ENCODE data around the gene LINGO4.

Gene LINGO4

GRCh38 chr1:151777317-151777716, 27.9 kb downstream of the LINGO4 start:
- Histone ChIP-seq H3K36me3 (ENCODE audit: insufficient read depth, low read length) (peaks cover 80% of the 10 kb centered on the region), H3K27me3 (ENCODE audit: insufficient read depth, low read length, poor library complexity) (no peaks in the 10 kb centered on the region), H4K20me1 (ENCODE audit: insufficient read depth, low read length) (no peaks in the 10 kb centered on the region), H3K4me3 (ENCODE audit: low read depth in 1 of 2, low read length in 2 of 2) (no peak overlapping the region), H3K4me2 (ENCODE audit: insufficient read depth, low read length) (no peak overlapping the region), H3K9ac (ENCODE audit: low read depth, low read length) (no peak overlapping the region), H3K27ac (ENCODE audit: low read length) (no peak overlapping the region), H2AFZ (ENCODE audit: low read depth, low read length) (no peak overlapping the region), H3K9me3 (ENCODE audit: insufficient read depth, low read length, severe bottlenecking) (no peaks in the 10 kb centered on the region), H3K79me2 (ENCODE audit: insufficient read depth, low read length) (no peaks in the 10 kb centered on the region), H3K4me1 (ENCODE audit: insufficient read depth, low read length) (no peaks in the 10 kb centered on the region)
- TF ChIP-seq EZH2 (IDR thresholded peaks at IDR 0.05; ENCODE audit: borderline replicate concordance, low read depth, low read length, severe bottlenecking) (no peak), CTCF (IDR thresholded peaks at IDR 0.05; ENCODE audit: borderline replicate concordance, extremely low read depth, low read length, poor library complexity, severe bottlenecking) (no peak)
- no peak for DNase-seq
- ATAC-seq (ENCODE audit: insufficient read depth, low read depth): no peak

GRCh38 chr1:151776665-151777062, 28.6 kb downstream of the LINGO4 start:
- ATAC-seq (ENCODE audit: insufficient read depth, low read depth): no peak
- TF ChIP-seq EZH2 (IDR thresholded peaks at IDR 0.05; ENCODE audit: borderline replicate concordance, low read depth, low read length, severe bottlenecking): no peak
- no peak for TF ChIP-seq CTCF (IDR thresholded peaks at IDR 0.05; ENCODE audit: borderline replicate concordance, extremely low read depth, low read length, poor library complexity, severe bottlenecking)

GRCh38 chr1:151775894-151776664, 29.1 kb downstream of the LINGO4 start:
- DNase-seq (no peak), ATAC-seq (ENCODE audit: insufficient read depth, low read depth) (no peak)
- Histone ChIP-seq H3K4me2 (ENCODE audit: insufficient read depth, low read length) (no peak overlapping the region), H3K9me3 (ENCODE audit: insufficient read depth, low read length, severe bottlenecking) (no peaks in the 10 kb centered on the region), H3K79me2 (ENCODE audit: insufficient read depth, low read length) (no peaks in the 10 kb centered on the region), H3K27ac (ENCODE audit: low read length) (no peak overlapping the region), H2AFZ (ENCODE audit: low read depth, low read length) (no peak overlapping the region), H3K36me3 (ENCODE audit: insufficient read depth, low read length) (peaks cover 73% of the 10 kb centered on the region), H3K4me1 (ENCODE audit: insufficient read depth, low read length) (no peaks in the 10 kb centered on the region), H3K9ac (ENCODE audit: low read depth, low read length) (no peak overlapping the region), H3K4me3 (ENCODE audit: low read depth in 1 of 2, low read length in 2 of 2) (no peak overlapping the region), H3K27me3 (ENCODE audit: insufficient read depth, low read length, poor library complexity) (no peaks in the 10 kb centered on the region), H4K20me1 (ENCODE audit: insufficient read depth, low read length) (no peaks in the 10 kb centered on the region)
- TF ChIP-seq CTCF (IDR thresholded peaks at IDR 0.05; ENCODE audit: borderline replicate concordance, extremely low read depth, low read length, poor library complexity, severe bottlenecking) (no peak), EZH2 (IDR thresholded peaks at IDR 0.05; ENCODE audit: borderline replicate concordance, low read depth, low read length, severe bottlenecking) (no peak)

More at GRCh38 chr1:151776665-151777062, 28.6 kb downstream of the LINGO4 start:
- Histone ChIP-seq H3K4me1 (ENCODE audit: insufficient read depth, low read length) (no peaks in the 10 kb centered on the region), H3K27me3 (ENCODE audit: insufficient read depth, low read length, poor library complexity) (no peaks in the 10 kb centered on the region), H4K20me1 (ENCODE audit: insufficient read depth, low read length) (no peaks in the 10 kb centered on the region), H3K27ac (ENCODE audit: low read length) (no peak overlapping the region), H3K4me2 (ENCODE audit: insufficient read depth, low read length) (no peak overlapping the region), H3K36me3 (ENCODE audit: insufficient read depth, low read length) (peaks cover 78% of the 10 kb centered on the region), H3K9me3 (ENCODE audit: insufficient read depth, low read length, severe bottlenecking) (no peaks in the 10 kb centered on the region), H3K79me2 (ENCODE audit: insufficient read depth, low read length) (no peaks in the 10 kb centered on the region), H2AFZ (ENCODE audit: low read depth, low read length) (no peak overlapping the region), H3K9ac (ENCODE audit: low read depth, low read length) (no peak overlapping the region), H3K4me3 (ENCODE audit: low read depth in 1 of 2, low read length in 2 of 2) (no peak overlapping the region)
- no peak for DNase-seq

Measured in DND-41 (cell line).